Gastroesophageal sphincter (tissue), 3 donors: ENCODE data around the gene MATK.

Experiments
- EP300 ChIP-seq: sonication (generic); formaldehyde crosslinking; IDR thresholded peaks from one replicate; pipeline ENCODE4 v1.6.1; 2017; ENCODE audit warnings: antibody characterized with exemption, mild to moderate bottlenecking
- POLR2A ChIP-seq, 2 donors: fragments of 450-650 bp; IDR thresholded peaks; one replicate each; pipeline ENCODE4 v1.6.1; 2017; ENCODE audit warnings: antibody characterized with exemption in 2 of 2, mild to moderate bottlenecking in 2 of 2, moderate library complexity in 1 of 2
- POLR2AphosphoS5 ChIP-seq: sonication (generic); formaldehyde crosslinking; IDR thresholded peaks from one replicate; pipeline ENCODE4 v1.6.1; 2017; ENCODE audit warnings: antibody characterized with exemption
- TF ChIP-seq, protein P1 (sequence below), 4 experiments: fragments of 200-600 bp in 2 of 4; fragments of 450-650 bp in 2 of 4; sonication (generic) in 1 of 4; IDR thresholded peaks; one replicate each; pipeline ENCODE4 v1.5.1; 2017 to 2019; ENCODE audit warnings: antibody characterized with exemption in 4 of 4, mild to moderate bottlenecking in 2 of 4, moderate library complexity in 2 of 4

- TF ChIP-seq, protein P1, sequence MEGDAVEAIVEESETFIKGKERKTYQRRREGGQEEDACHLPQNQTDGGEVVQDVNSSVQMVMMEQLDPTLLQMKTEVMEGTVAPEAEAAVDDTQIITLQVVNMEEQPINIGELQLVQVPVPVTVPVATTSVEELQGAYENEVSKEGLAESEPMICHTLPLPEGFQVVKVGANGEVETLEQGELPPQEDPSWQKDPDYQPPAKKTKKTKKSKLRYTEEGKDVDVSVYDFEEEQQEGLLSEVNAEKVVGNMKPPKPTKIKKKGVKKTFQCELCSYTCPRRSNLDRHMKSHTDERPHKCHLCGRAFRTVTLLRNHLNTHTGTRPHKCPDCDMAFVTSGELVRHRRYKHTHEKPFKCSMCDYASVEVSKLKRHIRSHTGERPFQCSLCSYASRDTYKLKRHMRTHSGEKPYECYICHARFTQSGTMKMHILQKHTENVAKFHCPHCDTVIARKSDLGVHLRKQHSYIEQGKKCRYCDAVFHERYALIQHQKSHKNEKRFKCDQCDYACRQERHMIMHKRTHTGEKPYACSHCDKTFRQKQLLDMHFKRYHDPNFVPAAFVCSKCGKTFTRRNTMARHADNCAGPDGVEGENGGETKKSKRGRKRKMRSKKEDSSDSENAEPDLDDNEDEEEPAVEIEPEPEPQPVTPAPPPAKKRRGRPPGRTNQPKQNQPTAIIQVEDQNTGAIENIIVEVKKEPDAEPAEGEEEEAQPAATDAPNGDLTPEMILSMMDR (IDR thresholded peaks at IDR 0.05), result peak in 3 of 4 experiments; percentile 92 to 96 (median 93)
- TF ChIP-seq POLR2AphosphoS5 (no peak), POLR2A (IDR thresholded peaks at IDR 0.05) (no peak), EP300 (no peak)
These were observed 35.7 kb upstream of the MATK start for GRCh38 chr19:3821857-3822364.
